Hypothalamus (tissue), 51 donors: ENCODE measurements around the gene SNX20.

Experiments
- DNase-seq, 51 donors: peaks; one replicate each; lab custom pipeline; 2025; lab: John Stamatoyannopoulos, UW

The SNX20 gene

GRCh38 chr16:50705436-50706110 lies 24.5 kb upstream of the SNX20 start:
- DNase-seq: no peak

DNA sequence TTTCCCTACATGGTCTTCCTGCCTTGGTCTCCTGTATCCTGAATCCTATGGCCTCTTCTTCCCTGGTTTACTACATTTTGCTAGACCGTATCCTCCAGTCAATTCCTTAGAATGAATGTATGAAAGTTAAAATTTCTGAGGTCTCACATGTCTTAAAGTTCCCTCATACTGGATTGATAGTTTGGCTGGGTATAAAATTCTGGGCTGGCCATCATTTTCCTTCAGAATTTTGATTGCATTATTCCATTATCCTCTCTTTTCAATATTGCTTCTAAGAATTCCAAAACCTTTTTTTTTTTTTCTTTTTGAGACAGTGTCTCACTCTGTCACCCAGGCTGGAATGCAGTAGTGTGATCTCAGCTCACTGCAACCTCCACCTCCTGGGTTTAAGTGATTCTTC lies 23.1 kb upstream of the SNX20 start:
- DNase-seq: no peak

DNA sequence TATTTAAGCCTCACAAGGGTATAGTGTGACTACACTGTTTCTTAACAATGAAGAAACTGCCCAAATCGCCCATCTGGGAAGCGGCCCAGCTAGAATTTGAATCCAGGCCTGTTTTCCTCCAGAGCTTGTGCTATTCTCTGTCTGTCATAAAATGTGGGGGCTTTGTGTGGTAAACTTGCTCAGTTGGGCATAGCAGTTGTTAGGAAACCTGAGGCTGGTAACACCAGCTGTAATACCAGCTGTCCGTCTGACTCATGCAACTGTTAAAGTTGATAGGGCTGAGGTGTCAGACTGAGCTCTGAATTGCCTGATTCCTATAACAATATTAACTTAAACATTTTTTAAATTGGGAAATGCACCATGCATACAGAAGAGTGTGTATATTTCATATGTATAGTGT lies 21.6 kb upstream of the SNX20 start:
- DNase-seq: no peak

DNA sequence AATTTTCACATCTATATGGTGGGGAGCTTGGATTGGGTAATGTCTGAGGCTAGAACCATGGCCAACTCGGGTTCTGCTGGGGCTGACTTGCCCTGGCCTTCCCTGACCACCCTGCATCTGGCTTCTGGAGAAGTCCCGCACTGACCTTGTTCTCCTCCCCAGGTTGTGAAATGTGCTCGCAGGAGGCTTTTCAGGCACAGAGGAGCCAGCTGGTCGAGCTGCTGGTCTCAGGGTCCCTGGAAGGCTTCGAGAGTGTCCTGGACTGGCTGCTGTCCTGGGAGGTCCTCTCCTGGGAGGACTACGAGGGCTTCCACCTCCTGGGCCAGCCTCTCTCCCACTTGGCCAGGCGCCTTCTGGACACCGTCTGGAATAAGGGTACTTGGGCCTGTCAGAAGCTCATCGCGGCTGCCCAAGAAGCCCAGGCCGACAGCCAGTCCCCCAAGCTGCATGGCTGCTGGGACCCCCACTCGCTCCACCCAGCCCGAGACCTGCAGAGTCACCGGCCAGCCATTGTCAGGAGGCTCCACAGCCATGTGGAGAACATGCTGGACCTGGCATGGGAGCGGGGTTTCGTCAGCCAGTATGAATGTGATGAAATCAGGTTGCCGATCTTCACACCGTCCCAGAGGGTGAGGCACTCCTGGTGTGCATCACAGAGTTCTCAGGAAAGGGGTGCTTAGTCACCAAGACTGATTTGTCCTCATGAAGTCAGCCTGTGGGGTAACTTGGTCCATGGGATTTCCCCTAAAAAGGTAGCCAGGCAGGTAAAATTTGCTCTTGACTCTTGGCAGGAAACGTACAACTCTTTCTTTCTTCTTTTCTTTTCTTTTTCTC lies 18.4 kb upstream of the SNX20 start:
- no peak for DNase-seq

- peak in 11 of 51 donors; percentile 17 to 47 (median 29) for DNase-seq
These were observed 17.0 kb upstream of the SNX20 start for GRCh38 chr16:50697881-50698767.

DNA sequence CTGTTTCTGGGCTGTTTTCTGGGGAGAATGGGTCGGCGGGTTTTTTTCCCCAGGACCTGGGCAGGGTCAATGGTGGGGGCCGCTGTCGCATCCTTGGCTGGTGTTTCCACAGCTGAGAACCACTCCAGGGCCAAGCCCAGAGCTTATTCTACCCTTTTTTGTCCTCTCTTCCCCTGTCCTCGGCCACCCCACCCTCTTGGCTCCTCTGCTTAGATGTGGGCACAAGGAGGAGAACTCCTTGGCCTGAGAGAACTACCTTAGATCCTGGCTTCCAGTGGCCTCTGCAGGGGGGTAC lies 16.3 kb upstream of the SNX20 start:
- DNase-seq: no peak

- peak in 3 of 51 donors; percentile 8 to 48 (median 13) for DNase-seq
These were observed 15.7 kb upstream of the SNX20 start for GRCh38 chr16:50696575-50697420.

GRCh38 chr16:50696126-50696525 lies 15.0 kb upstream of the SNX20 start:
- no peak for DNase-seq

- DNase-seq: peak in 3 of 51 donors; percentile 2 to 33 (median 20)
These were observed 14.2 kb upstream of the SNX20 start for GRCh38 chr16:50695017-50696000.

DNA sequence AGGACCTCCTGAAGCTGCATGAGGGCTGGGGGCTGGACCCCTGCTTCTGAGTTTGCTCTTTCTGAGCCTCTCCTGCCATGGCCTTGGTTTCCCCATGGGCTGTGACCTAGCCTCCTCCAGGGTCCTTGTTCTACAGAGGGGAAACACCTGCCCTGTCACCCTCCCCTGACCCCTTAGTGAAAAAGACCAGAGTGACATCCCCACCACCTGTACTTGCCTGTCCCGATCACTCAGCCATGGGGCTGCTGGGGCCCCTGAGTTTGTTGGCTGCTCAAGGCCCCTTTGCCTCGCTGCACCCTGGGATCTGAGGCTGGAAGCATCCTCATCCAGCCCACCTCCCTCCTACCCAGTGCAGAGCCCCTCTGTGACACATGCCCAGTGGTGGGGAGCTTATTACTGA lies 13.1 kb upstream of the SNX20 start:
- DNase-seq: no peak

GRCh38 chr16:50692999-50693781 lies 12.1 kb upstream of the SNX20 start, which contains the start of gene NOD2:
Gene NOD2, plus strand, starts transcription at chr16:50693606. Its CDS starts 5,890 bp downstream, at chr16:50699496.
- DNase-seq: no peak

GRCh38 chr16:50692644-50692998 lies 11.5 kb upstream of the SNX20 start:
- no peak for DNase-seq

DNA sequence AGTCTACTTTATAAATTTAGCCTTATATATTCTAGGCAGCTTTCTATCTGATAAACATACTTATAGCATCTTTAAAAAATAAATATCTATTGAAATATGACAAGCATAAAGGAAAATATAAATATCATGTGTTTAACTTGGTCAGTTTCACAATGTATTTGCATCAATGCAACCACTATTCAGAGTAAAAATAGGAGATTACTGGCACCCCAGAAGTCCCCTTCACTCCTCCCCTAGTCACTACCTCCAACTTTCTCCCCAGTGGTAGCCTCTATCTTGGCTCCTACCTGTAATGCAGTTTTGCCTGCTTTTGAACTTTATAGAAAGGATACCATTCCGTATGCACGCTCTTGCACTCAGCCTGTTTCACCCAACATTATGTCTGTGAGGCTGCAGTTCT lies 9.1 kb upstream of the SNX20 start:
- no peak for DNase-seq

GRCh38 chr16:50688867-50689266 lies 7.8 kb upstream of the SNX20 start:
- no peak for DNase-seq

GRCh38 chr16:50688083-50688482 lies 7.0 kb upstream of the SNX20 start:
- DNase-seq: no peak

GRCh38 chr16:50685462-50686063 lies 4.5 kb upstream of the SNX20 start:
- no peak for DNase-seq

DNA sequence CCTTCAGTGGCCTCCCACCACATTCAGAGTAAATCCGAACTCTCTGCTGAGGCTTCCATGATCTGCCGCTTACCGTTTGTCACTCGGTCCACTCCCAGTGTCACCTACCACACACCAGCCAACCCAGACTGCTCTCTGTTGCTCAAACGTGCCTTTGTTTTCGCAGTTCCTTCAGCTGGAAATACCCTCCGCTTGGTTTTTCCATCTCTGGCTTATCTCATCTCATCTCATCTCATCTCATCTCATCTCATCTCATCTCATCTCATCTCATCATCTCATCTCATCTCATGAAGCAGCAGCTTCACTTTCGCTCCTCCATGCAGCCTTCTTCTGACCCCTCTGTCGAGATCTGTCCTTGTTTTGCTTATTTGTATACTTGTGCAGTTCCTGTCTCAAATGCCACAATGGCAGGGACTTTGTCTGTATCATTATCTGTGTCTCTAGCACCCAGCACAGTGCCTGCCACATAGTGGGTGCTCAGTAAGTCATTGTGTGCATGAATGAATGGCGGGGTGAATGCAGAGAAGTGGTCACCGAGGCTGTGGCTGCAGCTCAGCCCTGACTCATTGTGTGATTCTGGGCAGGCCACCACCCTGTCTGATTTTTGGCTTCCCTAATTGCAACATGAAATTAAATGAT lies 3.8 kb upstream of the SNX20 start:
- no peak for DNase-seq
